Lower leg skin (tissue), 3 donors: ENCODE data around the gene HGFAC.

Source experiments
- CTCF ChIP-seq, 3 donors: fragments of 450-650 bp; IDR thresholded peaks; one replicate each; pipeline ENCODE4 v1.5.1; 2016; ENCODE audit warnings: antibody characterized with exemption in 3 of 3, mild to moderate bottlenecking in 3 of 3, moderate library complexity in 2 of 3
- POLR2A ChIP-seq, 2 donors: fragments of 450-650 bp; IDR thresholded peaks; one replicate each; pipeline ENCODE4 v1.6.1; 2016 to 2017; ENCODE audit warnings: antibody characterized with exemption in 2 of 2, mild to moderate bottlenecking in 1 of 2, moderate library complexity in 1 of 2

- no peak for TF ChIP-seq CTCF (IDR thresholded peaks at IDR 0.05)
- TF ChIP-seq POLR2A (IDR thresholded peaks at IDR 0.05): no peak
Observed at GRCh38 chr4:3393171-3393570, 48.6 kb upstream of the HGFAC start.
